ENCODE results near the gene IFT20.

- TF ChIP-seq POLR2A (IDR thresholded peaks at IDR 0.05), result no peak
- TF ChIP-seq CTCF (IDR thresholded peaks at IDR 0.05), result no peak
Observed at GRCh38 chr17:28291780-28292330, 43.4 kb downstream of the IFT20 start.

All from body of pancreas (tissue), 4 donors.